OCI-M2 (cell line): Measurements from ENCODE around the gene C3orf20.
"Not testable (repeated sequence)": the region's sequence is repeated elsewhere in the genome, so short reads cannot be mapped to it uniquely, and the experiment has no call there.

Experiments used
- DNase-seq: peaks from one replicate; lab custom pipeline; 2025; ENCODE audit not compliant: unreplicated experiment; lab: John Stamatoyannopoulos, UW

C3orf20 gene

GRCh38 chr3:14649466-14649865 lies 25.5 kb upstream of the C3orf20 start:
- no peak for DNase-seq

- DNase-seq = no peak
Measured at GRCh38 chr3:14650193-14650592, 24.7 kb upstream of the C3orf20 start.

- peak; percentile 59 for DNase-seq
Measured at GRCh38 chr3:14651440-14652251, 23.3 kb upstream of the C3orf20 start, which contains the start of gene CCDC174. TSS of gene CCDC174 (plus strand) at chr3:14651762. CDS start at chr3:14651837, 75 bp downstream.

GRCh38 chr3:14652360-14652907 lies 22.5 kb upstream of the C3orf20 start:
- not testable (repeated sequence) for DNase-seq

- no peak for DNase-seq
Measured at GRCh38 chr3:14657579-14657978, 17.4 kb upstream of the C3orf20 start.

- DNase-seq = no peak
Measured at GRCh38 chr3:14658978-14659377, 16.0 kb upstream of the C3orf20 start.

GRCh38 chr3:14660942-14661341 lies 14.0 kb upstream of the C3orf20 start:
- no peak for DNase-seq

- DNase-seq = no peak
Measured at GRCh38 chr3:14663396-14664135, 11.4 kb upstream of the C3orf20 start.

GRCh38 chr3:14664170-14664569 lies 10.8 kb upstream of the C3orf20 start:
- no peak for DNase-seq

- no peak for DNase-seq
Measured at GRCh38 chr3:14672588-14672987, 2.4 kb upstream of the C3orf20 start.

- no peak for DNase-seq
Measured at GRCh38 chr3:14676881-14677280, 1.9 kb downstream of the C3orf20 start.

GRCh38 chr3:14678015-14678503 lies 3.1 kb downstream of the C3orf20 start:
- DNase-seq = no peak

- no peak for DNase-seq
Measured at GRCh38 chr3:14680115-14680514, 5.2 kb downstream of the C3orf20 start.

- no peak for DNase-seq
Measured at GRCh38 chr3:14680716-14681115, 5.8 kb downstream of the C3orf20 start.

GRCh38 chr3:14684447-14684846 lies 9.5 kb downstream of the C3orf20 start:
- no peak for DNase-seq

GRCh38 chr3:14685179-14685578 lies 10.2 kb downstream of the C3orf20 start:
- no peak for DNase-seq

GRCh38 chr3:14687360-14687759 lies 12.4 kb downstream of the C3orf20 start:
- DNase-seq = no peak

GRCh38 chr3:14688525-14688924 lies 13.6 kb downstream of the C3orf20 start:
- DNase-seq = no peak

- no peak for DNase-seq
Measured at GRCh38 chr3:14689247-14689980, 14.5 kb downstream of the C3orf20 start.

GRCh38 chr3:14691239-14691638 lies 16.3 kb downstream of the C3orf20 start:
- DNase-seq = no peak

GRCh38 chr3:14691719-14692118 lies 16.8 kb downstream of the C3orf20 start:
- no peak for DNase-seq
